Neural crest cell (in vitro differentiated cells): Measurements from ENCODE around the gene ALMS1. TPM values are rescaled to one million over a fixed set of nuclear protein-coding genes. Genes with fewer than 3 reads are reported as not detected.

Source experiments
- DNase-seq: peaks from one replicate; pipeline ENCODE4 v3.0.0; 2021; ENCODE audit warnings: low read depth, mixed read lengths, low spot score
- H3K27ac Mint-ChIP-seq: one replicate; pipeline ENCODE4 v1.8.0; 2021; ENCODE audit warnings: mild to moderate bottlenecking, mixed read lengths; ENCODE audit not compliant: unreplicated experiment
- H3K27me3 Mint-ChIP-seq: 2 replicates; pipeline ENCODE4 v1.8.0; 2021; ENCODE audit warnings: low read depth, mild to moderate bottlenecking, mixed read lengths
- H3K36me3 Mint-ChIP-seq: 2 replicates; pipeline ENCODE4 v1.8.0; 2021; ENCODE audit warnings: low read depth, mild to moderate bottlenecking, mixed read lengths
- H3K4me1 Mint-ChIP-seq: 2 replicates; pipeline ENCODE4 v1.8.0; 2021; ENCODE audit warnings: mixed read lengths
- H3K4me3 Mint-ChIP-seq: one replicate; pipeline ENCODE4 v1.8.0; 2021; ENCODE audit warnings: mild to moderate bottlenecking, mixed read lengths
- H3K9me3 Mint-ChIP-seq: 2 replicates; pipeline ENCODE4 v1.8.0; 2021; ENCODE audit warnings: mixed read lengths
- long read RNA-seq: library from polyadenylated mRNA; unstranded; transcript quantifications from one replicate; pipeline ENCODE4 v2.0.0, GENCODE V29; 2020
- total RNA-seq: library from RNA; stranded (reverse); gene quantifications from 2 replicates; pipeline ENCODE4 v1.2.1, GENCODE V29; 2021
- TF ChIP-seq, protein P1 (sequence below): fragments of 200-600 bp; sonication (generic); conservative IDR thresholded peaks from 2 replicates; pipeline ENCODE4 v1.5.0; 2021; ENCODE audit warnings: antibody characterized with exemption, mild to moderate bottlenecking

The ALMS1 gene, protein sequence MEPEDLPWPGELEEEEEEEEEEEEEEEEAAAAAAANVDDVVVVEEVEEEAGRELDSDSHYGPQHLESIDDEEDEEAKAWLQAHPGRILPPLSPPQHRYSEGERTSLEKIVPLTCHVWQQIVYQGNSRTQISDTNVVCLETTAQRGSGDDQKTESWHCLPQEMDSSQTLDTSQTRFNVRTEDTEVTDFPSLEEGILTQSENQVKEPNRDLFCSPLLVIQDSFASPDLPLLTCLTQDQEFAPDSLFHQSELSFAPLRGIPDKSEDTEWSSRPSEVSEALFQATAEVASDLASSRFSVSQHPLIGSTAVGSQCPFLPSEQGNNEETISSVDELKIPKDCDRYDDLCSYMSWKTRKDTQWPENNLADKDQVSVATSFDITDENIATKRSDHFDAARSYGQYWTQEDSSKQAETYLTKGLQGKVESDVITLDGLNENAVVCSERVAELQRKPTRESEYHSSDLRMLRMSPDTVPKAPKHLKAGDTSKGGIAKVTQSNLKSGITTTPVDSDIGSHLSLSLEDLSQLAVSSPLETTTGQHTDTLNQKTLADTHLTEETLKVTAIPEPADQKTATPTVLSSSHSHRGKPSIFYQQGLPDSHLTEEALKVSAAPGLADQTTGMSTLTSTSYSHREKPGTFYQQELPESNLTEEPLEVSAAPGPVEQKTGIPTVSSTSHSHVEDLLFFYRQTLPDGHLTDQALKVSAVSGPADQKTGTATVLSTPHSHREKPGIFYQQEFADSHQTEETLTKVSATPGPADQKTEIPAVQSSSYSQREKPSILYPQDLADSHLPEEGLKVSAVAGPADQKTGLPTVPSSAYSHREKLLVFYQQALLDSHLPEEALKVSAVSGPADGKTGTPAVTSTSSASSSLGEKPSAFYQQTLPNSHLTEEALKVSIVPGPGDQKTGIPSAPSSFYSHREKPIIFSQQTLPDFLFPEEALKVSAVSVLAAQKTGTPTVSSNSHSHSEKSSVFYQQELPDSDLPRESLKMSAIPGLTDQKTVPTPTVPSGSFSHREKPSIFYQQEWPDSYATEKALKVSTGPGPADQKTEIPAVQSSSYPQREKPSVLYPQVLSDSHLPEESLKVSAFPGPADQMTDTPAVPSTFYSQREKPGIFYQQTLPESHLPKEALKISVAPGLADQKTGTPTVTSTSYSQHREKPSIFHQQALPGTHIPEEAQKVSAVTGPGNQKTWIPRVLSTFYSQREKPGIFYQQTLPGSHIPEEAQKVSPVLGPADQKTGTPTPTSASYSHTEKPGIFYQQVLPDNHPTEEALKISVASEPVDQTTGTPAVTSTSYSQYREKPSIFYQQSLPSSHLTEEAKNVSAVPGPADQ (N-terminal part only)
- total RNA-seq, result 48.1 and 55.6 TPM in 2 replicates
- long read RNA-seq, partial matches to known transcripts, result 4 of 6 reads
- long read RNA-seq, other reads (novel, unspliced or antisense), result 2 of 6 reads

DNA sequence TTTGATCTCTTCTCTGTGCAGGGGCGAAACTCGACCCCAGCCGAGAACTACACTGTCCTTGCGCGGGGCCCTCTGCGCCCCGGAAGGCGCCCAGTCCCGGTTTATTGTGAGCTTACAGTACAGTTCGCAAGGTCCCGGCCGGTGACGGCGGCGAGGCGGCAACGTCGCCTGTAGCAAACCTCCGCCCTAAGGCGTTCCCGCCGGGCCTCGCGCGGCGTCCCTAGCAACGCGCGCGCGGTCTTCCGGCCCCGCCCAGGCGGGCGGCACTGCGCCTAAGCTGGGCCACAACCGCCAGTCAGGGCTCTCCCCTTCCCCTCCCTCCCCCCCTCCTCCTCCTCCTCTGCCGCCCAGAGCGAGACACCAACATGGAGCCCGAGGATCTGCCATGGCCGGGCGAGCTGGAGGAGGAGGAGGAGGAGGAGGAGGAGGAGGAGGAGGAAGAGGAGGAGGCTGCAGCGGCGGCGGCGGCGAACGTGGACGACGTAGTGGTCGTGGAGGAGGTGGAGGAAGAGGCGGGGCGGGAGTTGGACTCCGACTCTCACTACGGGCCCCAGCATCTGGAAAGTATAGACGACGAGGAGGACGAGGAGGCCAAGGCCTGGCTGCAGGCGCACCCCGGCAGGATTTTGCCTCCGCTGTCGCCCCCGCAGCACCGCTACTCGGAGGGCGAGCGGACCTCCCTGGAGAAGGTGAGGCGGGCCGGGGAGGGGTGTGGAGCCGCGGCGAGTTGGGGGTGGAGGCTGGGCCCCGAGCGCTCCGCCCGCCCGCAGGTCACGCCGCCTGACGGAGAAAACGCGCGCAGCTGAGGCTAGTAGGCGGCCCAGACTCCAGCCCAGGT, at the start of gene ALMS1:
Gene ALMS1 (plus strand): TSS at position 333 of the 838 bp plus-strand sequence. CDS start 33 bp downstream, at position 366.
- peak within 1 kb of the TSS; percentile 95 for H3K27ac Mint-ChIP-seq
- H3K9me3 Mint-ChIP-seq, result no peaks in the 10 kb centered on the region
- H3K36me3 Mint-ChIP-seq, result peaks cover 9% of the 10 kb centered on the region
- TF ChIP-seq, protein P1, sequence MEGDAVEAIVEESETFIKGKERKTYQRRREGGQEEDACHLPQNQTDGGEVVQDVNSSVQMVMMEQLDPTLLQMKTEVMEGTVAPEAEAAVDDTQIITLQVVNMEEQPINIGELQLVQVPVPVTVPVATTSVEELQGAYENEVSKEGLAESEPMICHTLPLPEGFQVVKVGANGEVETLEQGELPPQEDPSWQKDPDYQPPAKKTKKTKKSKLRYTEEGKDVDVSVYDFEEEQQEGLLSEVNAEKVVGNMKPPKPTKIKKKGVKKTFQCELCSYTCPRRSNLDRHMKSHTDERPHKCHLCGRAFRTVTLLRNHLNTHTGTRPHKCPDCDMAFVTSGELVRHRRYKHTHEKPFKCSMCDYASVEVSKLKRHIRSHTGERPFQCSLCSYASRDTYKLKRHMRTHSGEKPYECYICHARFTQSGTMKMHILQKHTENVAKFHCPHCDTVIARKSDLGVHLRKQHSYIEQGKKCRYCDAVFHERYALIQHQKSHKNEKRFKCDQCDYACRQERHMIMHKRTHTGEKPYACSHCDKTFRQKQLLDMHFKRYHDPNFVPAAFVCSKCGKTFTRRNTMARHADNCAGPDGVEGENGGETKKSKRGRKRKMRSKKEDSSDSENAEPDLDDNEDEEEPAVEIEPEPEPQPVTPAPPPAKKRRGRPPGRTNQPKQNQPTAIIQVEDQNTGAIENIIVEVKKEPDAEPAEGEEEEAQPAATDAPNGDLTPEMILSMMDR, result peak; percentile 43
- peak; percentile 75 for DNase-seq
- H3K4me1 Mint-ChIP-seq, result peaks cover 30% of the 10 kb centered on the region
- peak within 1 kb of the TSS; percentile 98 for H3K4me3 Mint-ChIP-seq
- H3K27me3 Mint-ChIP-seq, result peaks cover 37% of the 10 kb centered on the region

DNA sequence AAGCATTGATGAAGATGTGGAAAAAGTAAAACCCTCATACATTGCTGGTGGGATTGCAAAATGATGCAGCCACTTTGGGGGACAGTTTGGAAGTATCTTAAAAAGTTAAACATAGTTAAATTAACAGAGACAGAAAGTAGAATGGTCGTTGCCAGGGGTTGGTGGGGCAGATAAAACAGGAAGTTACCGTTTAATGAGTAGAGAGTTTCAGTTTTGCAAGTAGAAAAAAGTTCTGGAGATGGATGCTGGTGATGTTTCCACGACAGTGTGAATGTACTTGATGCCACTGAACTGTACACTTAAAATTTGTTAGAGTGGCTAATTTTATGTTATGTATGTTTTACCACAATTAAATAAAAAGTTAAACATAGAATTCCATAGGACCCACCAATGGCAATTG, 47.8 kb upstream of the ALMS1 start:
- Mint-ChIP-seq H3K4me3 (no peak overlapping the region), H3K9me3 (peaks cover 4% of the 10 kb centered on the region), H3K27me3 (peaks cover 40% of the 10 kb centered on the region), H3K4me1 (no peaks in the 10 kb centered on the region), H3K27ac (no peak overlapping the region), H3K36me3 (no peaks in the 10 kb centered on the region)
- DNase-seq, result no peak
- TF ChIP-seq, protein P1, result no peak

DNA sequence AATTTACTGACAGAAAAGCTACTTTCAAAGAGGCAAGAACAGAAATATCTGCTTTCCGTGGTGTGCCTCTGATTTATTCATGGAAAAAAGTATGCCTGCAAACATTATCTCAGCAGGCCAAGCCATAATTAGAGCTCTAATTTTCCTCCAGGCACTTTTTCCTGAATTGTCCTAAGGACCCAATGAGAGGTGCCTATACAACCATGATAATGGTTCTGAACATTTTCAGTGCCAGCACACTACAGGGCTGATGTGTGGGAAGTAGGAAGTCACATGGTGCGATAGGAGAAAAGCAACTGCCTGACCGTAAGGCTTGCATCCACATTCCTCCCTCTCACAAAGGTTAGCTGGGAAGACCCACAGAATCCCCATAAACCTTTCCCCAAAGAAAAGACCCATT, 46.4 kb upstream of the ALMS1 start:
- H3K36me3 Mint-ChIP-seq, result no peaks in the 10 kb centered on the region
- no peak overlapping the region for H3K4me3 Mint-ChIP-seq
- no peaks in the 10 kb centered on the region for H3K4me1 Mint-ChIP-seq

DNA sequence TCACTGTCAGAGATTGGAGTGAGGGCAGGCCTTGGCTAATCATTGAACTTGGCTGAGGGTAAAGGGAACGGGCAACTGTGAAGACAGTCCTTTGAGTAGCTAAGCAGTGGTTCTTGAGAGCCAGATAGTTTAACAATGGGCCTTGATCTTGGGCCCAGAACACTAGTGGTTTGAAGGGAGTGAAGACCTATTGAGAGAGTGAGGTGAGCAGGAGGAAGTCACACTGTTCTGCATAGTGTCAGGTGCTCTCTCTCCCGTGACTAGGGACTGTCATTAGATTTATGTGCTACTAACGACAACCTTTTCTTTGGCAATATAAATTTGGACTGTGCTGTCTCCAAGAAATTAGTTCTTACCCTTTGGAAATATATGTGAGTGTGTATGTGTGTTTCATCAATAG, 44.6 kb upstream of the ALMS1 start:
- H3K4me1 Mint-ChIP-seq, result no peaks in the 10 kb centered on the region
- no peak overlapping the region for H3K4me3 Mint-ChIP-seq
- no peak overlapping the region for H3K27ac Mint-ChIP-seq
- no peaks in the 10 kb centered on the region for H3K36me3 Mint-ChIP-seq
- DNase-seq, result no peak
- peaks cover 38% of the 10 kb centered on the region for H3K27me3 Mint-ChIP-seq
- TF ChIP-seq, protein P1, result no peak
- no peaks in the 10 kb centered on the region for H3K9me3 Mint-ChIP-seq

More for the DNA sequence above, 46.4 kb upstream of the ALMS1 start:
- peaks cover 31% of the 10 kb centered on the region for H3K27me3 Mint-ChIP-seq
- no peak overlapping the region for H3K27ac Mint-ChIP-seq
- TF ChIP-seq, protein P1, result no peak
- H3K9me3 Mint-ChIP-seq, result peaks cover 4% of the 10 kb centered on the region
- DNase-seq, result no peak
